Retinal pigment epithelial cell (primary cell): ENCODE measurements around the gene M1AP.
A peak's percentile ranks its signal among the peaks of the same experiment; 100 is the strongest.

Experiments
- DNase-seq: peaks from one replicate; pipeline ENCODE4 v3.0.0-alpha.2; 2010; ENCODE audit warnings: low read depth
- H3K4me3 ChIP-seq: 2 replicates; pipeline ENCODE4 v1.5.1; 2011; ENCODE audit warnings: mild to moderate bottlenecking, low read length, control low read depth, moderate library complexity
- TF ChIP-seq, protein P1 (sequence below): conservative IDR thresholded peaks from 2 replicates; pipeline ENCODE4 v1.5.1; 2011; ENCODE audit warnings: low read depth, low read length, control low read depth, inconsistent platforms

The M1AP gene

DNA sequence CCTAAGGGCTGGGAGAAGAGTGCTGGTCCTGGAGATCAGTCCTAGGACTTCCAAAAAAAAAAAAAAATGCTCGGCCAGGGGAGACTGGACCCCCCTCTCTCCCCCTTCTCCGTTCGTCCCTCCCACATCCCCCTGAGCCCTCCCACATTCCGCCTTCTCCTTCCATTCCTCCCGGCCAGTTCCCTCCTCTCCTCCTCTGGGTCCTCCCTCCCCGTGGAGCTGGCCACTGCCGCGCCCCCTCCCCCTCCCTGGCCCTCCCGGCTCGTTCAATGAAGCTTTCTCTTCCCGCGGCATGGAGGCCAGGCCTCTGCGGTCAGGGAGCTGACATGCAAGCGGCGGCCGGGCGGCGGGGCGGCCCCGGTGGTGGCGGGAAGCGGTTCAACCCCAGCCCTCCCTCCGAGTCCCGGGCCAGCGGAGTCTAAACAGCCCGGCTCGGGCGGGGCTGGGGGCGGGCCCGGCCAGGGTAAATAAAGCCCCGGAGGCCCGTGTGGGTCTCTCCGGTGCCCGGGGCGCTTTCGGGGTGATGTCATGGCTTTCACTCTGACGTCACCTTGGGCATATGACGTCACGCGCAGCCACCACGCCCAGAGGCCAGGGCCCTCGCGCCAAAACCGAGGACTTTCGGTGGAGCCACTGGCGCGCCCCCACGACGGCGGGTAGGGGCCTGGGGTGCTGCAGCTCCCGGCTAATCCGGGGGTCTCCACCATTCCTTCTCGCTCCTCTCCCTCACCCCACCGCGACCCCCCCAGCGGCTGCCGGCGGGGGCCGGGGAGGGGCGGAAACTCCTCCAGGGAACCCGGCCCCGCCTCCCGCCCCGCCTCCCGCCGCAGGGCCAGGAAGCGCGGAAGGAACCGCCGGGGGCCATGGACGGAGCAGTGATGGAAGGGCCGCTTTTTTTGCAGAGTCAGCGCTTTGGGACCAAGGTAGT is 94.0 kb downstream of the M1AP start, which contains the start of the genes DOK1 and LOXL3:
Gene DOK1, plus strand, starts transcription at position 829 of the 928 bp plus-strand sequence. Its CDS starts 35 bp downstream, at position 864.
Gene LOXL3, minus strand, starts transcription at position 51 of the 928 bp plus-strand sequence. CDS start 1,308 bp downstream, outside the sequence.
- H3K4me3 ChIP-seq, result peak within 1 kb of the TSS; percentile 94
- peak; percentile 53 for DNase-seq
- TF ChIP-seq, protein P1, sequence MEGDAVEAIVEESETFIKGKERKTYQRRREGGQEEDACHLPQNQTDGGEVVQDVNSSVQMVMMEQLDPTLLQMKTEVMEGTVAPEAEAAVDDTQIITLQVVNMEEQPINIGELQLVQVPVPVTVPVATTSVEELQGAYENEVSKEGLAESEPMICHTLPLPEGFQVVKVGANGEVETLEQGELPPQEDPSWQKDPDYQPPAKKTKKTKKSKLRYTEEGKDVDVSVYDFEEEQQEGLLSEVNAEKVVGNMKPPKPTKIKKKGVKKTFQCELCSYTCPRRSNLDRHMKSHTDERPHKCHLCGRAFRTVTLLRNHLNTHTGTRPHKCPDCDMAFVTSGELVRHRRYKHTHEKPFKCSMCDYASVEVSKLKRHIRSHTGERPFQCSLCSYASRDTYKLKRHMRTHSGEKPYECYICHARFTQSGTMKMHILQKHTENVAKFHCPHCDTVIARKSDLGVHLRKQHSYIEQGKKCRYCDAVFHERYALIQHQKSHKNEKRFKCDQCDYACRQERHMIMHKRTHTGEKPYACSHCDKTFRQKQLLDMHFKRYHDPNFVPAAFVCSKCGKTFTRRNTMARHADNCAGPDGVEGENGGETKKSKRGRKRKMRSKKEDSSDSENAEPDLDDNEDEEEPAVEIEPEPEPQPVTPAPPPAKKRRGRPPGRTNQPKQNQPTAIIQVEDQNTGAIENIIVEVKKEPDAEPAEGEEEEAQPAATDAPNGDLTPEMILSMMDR, result no peak

DNA sequence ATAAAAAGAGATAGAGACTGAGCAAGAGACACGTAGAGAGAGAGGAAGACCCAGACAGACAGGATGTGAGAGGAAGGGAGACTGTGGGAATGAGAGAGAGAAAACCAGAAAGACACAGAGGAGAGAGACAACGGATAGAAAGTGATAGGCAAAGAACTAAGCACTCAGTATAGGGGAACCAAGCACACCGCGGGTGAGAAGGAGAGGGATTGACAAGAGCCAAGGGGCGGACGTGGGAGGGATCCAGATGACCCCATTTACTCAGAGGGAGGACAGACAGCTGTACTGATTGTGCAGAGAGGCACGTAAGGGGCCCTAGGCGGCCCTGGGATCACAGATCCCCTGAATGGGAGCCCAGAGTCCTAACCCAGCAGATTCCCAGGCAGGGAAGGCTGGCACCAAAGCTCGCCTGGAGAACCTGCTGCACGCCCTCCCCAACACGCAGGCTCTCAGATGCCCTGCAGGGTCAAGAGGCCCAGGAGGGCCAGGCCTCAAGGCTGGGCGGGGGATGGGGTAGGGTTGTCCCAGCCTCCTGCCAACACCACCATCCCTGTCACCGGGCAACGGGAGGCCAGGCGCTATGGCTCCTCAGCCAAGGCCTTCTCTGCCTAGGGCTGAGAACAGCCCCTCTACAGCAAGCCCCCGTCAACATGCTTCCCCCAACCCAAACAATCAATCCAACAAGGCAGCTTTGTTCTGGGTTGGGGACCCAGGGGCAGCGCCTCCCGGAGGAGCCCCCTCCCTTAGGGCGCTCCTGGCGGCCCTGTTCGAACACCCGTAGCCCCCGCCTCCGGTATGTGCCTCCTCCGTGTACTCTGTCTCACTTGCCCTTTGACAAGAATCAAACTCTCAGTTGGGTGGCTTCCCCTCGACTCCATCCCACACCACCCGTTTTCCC is 95.0 kb downstream of the M1AP start:
- no peak for DNase-seq
- TF ChIP-seq, protein P1, result no peak
- H3K4me3 ChIP-seq, result peak overlapping the region; percentile 94

DNA sequence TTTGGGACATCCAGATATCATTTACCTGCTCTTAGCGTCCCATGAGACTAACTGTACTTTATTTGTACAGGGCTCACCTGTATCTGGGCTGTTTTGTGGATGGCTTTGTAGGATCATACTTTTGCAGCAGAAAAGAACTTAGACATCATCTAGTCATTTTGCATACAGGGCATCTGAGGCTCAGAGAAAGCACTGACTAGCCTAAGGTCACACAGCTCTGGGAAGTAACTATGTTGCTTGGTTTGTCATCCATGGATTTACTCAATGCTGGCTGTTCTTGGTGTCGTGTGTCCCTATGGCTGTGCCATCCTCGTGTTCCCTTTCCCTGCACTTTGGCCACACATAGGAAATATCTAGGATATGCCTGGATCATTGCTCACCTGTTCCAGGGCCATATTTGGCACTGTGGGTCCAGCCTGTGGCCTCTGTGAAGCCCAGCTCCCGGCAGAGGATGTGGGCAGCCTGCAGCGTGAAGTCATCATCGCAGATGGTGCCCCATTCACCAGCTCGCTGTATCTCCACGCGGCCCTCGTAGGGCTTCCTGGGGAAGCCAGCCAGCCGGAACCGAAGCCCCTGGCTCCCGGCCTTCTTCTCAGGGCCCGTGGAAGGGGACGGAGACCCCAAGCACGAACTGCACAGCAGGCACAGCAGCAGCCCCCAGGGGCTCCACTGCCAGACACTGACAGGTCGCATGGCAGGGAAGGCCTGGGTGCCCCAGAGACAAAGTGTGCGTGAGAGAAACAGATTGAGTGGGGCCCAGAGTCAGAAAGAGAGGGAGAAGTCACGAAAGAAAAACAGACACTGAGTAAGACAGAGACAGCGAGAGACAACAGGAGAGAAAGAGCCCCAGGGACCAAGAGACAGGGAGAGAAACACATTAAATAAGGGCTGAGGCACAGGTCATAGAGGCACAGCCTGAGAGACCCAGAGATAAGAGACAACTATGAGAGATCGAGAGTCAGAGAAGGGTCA is 95.9 kb downstream of the M1AP start:
- no peak for DNase-seq
- TF ChIP-seq, protein P1, result no peak
- H3K4me3 ChIP-seq, result no peak overlapping the region

DNA sequence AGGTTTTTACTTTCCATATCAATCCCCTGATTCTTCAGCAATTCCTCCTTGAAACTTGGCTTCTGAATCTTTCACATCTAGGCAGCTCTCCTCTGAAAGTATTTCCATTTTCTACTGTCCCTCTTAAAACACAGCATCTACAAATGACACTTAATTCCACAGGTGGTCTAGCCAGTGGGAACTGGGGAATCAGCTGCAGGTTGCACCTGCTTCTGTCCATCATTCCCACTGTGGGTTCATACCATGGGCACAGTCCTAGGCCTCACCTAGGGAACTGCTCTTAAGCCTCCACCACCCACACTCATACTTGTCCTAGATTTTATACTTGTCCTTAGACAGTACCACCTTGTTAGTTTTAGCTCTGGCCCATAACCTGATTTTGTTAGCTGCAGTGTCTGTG is 96.6 kb downstream of the M1AP start:
- TF ChIP-seq, protein P1, result no peak

DNA sequence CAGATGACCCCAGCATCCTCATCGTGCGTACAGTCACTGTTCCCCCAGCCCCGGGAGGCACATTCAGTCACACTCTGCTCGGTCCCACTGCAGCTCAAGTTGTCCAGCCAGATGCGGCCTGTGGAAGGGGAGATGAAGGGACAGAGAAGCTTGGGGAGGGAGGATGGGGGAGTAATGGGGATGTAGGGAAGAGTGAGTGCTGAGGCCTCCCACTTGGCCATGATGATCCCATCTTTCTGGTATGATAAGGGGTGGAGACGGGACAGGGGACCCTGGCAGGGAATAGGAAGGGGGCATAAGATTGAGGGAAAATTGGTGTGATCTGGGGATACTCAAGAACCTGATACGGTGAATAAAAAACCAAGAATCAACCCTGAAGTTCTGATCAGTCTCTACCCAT is 97.9 kb downstream of the M1AP start:
- no peak overlapping the region for H3K4me3 ChIP-seq
- no peak for DNase-seq
- TF ChIP-seq, protein P1, result no peak

More for the DNA sequence above, 96.6 kb downstream of the M1AP start:
- no peak for DNase-seq
- no peak overlapping the region for H3K4me3 ChIP-seq
